Activated CD8-positive, alpha-beta memory T cell treated with anti-CD3 and anti-CD28 coated beads, Interleukin-2, amount 50 U/mL, for 4 hours (primary cell): ENCODE results near the gene AUTS2.

Source experiments
- DNase-seq: peaks from one replicate; pipeline ENCODE4 v3.0.0-alpha.2; 2020

The AUTS2 gene

GRCh38 chr7:70459546-70459945 is 861.3 kb downstream of the AUTS2 start:
- DNase-seq = no peak

- DNase-seq = no peak
Measured at GRCh38 chr7:70460071-70460470, 861.8 kb downstream of the AUTS2 start.

GRCh38 chr7:70460562-70460961 is 862.3 kb downstream of the AUTS2 start:
- no peak for DNase-seq

GRCh38 chr7:70463352-70463938 is 865.2 kb downstream of the AUTS2 start:
- no peak for DNase-seq

DNA sequence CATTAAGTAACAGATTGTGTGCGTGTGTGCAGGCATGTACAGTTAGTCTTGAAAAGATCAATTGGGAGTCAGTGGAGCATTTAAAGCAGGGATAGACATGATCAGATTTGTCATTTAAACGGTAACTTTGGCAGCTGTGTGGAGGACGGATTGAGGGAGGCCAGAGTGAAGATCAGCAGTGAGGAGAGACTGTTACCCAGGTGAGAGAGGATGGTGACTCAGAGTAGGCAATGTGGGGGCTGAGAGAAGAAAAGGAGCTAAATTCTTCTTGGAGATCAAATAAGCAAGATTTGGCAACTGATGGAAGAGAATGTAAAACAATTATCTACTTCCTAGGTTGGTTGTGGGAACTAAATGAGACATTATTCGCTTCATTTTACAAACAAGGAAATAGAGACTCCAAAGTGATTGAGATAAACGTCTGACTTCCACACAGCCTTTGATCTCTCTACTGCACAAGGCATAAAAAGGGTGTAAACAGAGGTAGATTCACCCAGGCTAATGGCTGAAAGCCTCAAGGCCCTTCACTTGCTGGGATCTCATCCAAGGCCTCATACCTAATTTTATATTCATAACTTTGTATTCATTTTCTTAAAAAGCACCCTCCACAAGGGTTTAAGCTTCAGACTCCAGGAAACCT is 868.6 kb downstream of the AUTS2 start:
- no peak for DNase-seq

DNA sequence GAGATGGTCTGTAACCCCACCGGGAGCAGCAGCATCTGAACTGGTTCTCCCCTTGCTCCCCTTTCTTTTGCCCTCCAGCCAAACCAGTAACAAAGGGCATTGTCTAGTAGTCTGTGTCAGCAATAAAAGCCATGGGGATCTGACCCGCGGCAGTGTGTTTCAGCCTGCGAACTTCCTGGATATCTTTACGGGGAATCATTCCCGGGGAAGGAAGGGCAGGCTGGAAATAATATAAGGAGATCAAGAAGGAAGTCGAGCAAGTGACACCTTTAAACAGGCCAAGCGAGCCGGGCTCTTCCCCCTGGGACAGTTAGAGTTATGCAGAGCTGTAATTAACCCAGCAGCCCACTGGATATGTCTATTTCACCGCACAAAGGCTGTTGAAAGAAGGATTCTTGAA is 872.5 kb downstream of the AUTS2 start:
- no peak for DNase-seq

DNA sequence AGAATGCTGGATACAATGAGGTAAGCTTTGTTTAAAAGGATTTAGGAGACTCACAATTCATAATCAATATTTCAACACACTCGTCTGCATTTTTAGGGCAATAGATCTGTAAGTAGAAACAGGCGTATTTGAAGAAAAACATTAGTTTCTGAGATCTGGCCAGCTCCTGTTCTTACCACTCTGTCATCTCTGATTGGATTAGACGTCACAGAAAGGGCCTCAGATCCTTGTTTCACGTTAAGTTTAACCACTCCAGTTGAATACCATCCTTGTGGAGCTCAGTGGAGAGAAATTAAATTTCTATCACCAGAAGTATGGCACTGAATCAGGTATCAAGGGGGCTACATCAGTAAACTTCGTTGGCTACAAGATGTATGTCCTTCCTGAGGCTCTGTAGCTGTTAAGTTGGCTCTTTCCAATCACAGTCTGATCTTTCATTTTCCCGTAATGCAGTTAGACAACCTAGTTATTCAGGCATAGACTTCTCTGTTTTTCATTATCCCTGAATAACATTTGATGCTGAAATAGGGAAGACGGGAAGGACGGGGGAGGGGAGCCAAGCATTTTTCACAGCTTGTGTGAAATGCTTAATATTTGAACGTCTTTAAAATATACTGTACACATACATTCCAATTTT is 874.4 kb downstream of the AUTS2 start:
- no peak for DNase-seq

DNA sequence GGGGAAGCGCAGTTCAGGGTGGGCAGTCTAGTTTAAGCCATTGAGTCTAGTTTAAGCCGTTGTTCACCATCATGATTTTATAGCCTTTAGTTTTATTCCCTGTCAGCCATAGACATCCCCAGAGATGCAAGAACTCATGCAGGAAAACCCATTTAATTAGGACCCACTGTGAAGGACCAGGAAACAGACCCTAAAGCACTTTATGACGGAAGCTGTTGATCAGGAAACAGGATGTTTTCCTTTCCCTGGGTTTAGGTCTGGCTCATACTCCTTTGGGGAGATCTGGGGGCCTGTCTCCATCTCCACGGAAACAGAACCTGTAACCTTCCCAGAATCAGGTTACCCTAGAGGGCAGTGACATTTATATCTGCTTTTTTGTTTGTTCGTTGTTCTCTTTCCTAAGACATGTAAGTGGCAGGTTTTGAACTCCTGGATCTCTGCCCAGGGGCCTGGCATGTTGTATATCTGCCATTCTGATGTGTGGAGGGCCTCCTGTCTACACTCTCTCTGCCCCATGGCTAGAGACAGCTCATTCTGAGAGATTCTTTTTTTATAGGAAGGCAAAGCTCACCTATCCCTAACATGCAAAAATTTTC is 876.5 kb downstream of the AUTS2 start:
- DNase-seq = no peak

DNA sequence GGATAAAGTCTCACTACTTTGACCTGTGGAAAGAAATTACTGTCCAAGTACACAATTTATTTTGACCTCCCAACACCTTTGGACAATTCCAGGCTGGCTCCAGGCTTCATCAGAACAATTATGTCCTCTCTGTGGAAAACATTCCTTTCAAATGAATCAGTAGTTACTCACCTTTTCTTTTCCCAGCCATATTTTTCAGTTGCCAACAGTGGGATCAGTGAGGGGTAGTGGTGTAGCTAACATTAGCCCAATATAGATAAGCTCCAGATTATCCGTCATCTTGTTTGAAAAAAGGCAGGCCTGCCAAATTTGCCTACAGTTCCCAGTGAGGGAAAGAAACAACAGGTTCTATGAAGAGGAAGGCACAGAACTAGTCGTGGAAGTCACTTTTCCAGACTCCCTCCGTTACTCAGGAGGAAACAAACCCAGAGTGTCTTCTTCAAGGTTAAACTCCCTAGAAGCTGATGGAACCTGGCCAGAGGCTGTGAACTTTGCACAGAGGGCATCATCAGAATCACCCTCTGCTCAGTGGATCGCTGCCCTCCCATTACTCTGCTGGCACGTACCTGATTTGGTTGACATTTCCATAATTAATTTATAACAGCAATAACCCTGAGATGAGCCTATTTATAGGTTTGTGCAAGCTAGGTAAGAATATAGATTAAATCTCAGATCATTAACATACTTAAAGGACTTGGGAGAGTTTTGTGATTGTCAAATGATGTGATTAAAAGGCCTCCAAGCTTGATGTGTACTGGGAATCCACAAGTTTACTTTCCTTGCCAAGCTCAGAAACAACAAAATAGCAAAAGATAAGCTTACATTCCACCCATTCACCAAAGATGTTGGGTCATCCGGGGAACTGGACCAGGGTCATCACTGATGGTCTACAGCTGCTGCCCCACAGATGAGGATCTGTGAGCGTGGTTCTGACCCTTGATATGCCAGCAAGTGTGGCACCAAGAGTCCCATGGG is 879.0 kb downstream of the AUTS2 start:
- no peak for DNase-seq

DNA sequence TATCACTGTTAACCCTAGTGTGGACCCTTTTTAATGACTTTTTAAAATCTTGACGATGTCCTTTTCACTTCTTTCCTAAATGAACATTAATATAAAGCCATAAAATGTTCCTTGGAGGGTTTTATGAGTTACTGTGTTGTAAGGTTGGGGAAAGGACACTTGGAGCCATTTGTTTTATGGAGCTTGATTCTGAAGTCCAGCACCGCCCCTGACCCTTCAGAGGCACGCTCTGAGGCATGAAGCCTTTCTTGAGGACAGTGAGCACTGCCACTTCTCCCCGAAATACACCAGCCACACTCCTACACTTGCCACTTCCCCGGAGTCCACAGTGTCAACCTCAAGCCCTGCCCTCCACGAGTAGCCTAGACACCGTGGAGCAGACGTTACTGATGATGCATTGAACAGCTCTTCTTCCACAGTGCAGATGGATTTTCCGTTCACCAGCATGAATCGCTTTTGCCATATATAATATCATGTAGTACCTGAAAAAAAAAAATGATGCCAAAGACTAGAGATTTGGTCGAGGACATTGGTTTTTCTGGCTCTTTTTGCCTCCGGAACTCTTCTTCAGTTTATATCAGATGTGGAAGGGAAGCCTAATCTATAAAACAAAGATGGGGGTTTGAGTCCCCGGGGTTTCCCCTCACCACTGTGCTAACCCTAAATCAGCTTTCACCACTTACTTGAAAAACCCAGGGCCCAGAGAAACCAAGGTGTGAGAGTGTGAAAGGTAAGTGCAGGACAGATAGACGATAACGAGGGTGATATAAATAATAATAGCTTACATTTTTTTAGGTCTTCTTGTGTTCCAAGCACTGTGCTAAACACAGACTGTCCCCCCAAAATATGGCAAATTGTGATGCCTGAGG is 881.1 kb downstream of the AUTS2 start:
- no peak for DNase-seq

GRCh38 chr7:70480927-70481569 is 882.8 kb downstream of the AUTS2 start:
- no peak for DNase-seq

DNA sequence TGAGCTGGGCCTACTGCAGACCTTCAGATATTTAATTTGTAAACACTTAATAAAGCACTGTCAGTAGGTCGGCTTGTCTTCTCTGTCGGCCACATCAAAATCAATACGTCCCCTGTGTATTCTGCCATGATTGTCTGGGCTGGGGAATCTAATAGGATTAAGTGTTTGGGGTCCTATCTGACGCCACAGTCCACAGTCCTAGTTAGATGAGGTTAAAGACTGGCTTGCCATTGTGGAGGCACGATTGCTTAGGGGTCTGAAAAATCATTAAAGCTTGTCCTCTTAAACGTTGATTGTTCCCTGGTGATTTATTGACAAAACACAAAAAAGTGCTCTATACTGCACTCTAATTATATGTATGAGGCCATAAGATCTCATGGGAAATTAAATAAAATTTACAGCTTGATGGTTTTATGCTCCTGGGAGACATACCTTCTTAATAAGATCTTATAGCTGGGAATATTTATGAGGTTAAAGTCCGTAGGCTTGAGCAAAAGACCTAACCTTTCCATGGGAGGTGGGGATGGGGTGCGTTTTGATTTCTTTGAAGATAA is 883.4 kb downstream of the AUTS2 start:
- no peak for DNase-seq

DNA sequence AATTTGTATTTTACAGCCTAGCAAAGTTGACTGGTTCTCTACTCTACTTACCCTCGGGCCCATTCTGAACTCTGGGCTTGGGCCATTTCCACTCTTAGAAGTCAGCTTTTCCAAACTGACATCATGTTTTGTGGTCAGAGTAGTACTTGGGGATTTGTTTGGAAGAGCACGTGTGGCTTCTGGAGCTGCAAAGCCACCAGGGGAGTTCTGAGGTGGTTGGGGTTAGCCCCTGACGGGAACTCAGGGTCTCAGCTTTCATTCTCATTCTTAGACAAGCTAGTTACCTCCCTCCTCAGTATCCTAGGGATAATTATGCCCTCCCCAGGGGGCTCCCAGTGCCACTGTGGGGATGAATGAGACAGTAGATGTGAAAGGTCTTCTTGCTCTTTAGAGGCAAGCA is 886.0 kb downstream of the AUTS2 start:
- no peak for DNase-seq

- no peak for DNase-seq
Measured at GRCh38 chr7:70486977-70487376, 888.7 kb downstream of the AUTS2 start.

GRCh38 chr7:70487428-70487827 is 889.2 kb downstream of the AUTS2 start:
- no peak for DNase-seq

DNA sequence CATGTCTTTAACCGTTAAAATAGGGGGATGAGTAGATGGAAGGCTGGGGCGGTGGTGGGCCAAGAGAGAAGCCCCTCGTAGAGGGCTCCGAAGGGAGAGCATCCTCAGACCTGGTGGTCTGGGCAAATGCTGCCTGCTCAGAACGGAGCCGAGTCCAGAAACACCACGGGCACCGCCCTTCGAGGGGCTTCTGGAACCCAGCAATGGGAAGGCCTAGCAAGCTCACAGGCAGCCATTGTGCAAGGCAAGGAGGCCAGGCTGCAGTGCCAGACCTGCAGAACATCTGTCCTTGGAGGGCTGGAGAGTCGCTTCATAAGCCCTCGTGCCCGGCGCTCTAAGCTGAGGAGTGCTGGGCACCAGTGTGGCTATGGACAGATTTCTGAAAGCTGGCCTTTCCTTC is 889.6 kb downstream of the AUTS2 start:
- DNase-seq = no peak

DNA sequence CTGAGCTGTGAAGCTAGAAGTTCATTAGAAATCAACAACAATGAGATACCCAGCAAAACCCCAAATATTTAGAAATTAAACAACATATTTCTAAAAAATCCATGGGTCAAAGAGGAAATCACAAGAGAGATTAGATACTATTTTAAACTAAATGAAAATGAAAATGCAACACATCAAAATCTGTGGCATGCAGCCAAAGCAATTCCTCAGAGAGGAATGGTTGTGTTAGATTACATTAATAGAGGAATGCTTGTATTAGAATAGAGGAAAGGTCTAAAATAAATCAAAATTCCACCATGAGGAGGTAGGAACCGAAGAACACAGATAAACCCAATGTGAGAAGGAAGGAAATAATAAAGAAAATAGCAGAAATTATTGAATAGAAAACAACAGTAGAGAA is 891.5 kb downstream of the AUTS2 start:
- no peak for DNase-seq

GRCh38 chr7:70492625-70493024 is 894.4 kb downstream of the AUTS2 start:
- no peak for DNase-seq

DNA sequence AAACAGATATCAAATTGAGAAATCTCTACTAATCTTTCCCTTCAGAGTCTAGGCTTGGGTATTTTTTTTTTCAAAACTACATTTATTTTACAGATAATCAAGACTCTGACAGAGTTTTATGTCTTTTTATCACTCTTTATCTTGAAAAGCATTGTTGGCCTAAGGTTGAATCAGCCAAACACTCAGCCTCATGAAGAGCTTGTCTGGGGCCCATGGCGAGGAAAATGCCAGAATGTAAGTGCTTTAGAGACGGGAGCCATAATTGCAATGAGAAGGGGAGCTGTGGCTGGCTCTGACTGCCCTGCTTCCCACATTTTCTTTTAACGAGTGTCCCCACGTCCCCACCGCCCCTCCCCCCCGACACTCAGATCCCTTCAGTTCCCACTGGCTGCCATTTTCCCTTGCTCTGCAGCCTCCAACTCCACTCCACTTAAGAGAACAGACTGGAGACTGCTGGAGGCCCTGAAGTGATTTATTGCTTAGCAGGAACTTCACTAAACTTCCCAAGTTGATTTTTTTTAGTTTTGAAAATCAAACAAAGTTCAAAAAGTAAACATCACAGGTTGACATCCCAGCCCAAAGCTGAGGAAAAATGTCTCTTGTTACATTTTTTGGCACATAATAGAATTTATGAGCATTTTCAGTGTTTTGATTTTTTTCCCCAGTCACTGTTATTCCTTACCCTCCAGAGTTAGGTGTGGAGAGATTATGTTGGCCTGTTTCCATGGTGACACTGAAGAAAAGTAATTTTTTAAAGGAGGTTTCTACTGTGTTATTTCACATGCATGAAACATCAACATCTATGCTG is 896.2 kb downstream of the AUTS2 start:
- no peak for DNase-seq

GRCh38 chr7:70495033-70495376 is 896.7 kb downstream of the AUTS2 start:
- no peak for DNase-seq
